A549 (cell line): ENCODE measurements around the gene HLA-DMB.

Experiments
- JUN ChIP-seq, 2 experiments: fragments of >200 bp; sonication (Bioruptor Twin); formaldehyde crosslinking; IDR thresholded peaks; 2 replicates in 1 of 2; 3 replicates in 1 of 2; pipeline ENCODE4 v1.6.1; 2016 to 2017
- NR3C1 ChIP-seq: fragments of >200 bp; sonication (Bioruptor Twin); formaldehyde crosslinking; IDR thresholded peaks from 3 replicates; pipeline ENCODE4 v1.6.1; 2017
- REST ChIP-seq: fragments of 200-600 bp; sonication (generic); IDR thresholded peaks from 2 replicates; pipeline ENCODE4 v1.6.1; 2016; ENCODE audit warnings: antibody characterized with exemption, mild to moderate bottlenecking, moderate library complexity

GRCh38 chr6:32890831-32891230 is 50.0 kb downstream of the HLA-DMB start:
- TF ChIP-seq REST = no peak
- no peak for TF ChIP-seq NR3C1
- TF ChIP-seq JUN (IDR thresholded peaks at IDR 0.05) = no peak
